Mesangial cell (primary cell): Measurements from ENCODE around the gene ARHGAP32. TPM values are rescaled to one million over a fixed set of nuclear protein-coding genes. Genes with fewer than 3 reads are reported as not detected.

Source experiments
- total RNA-seq: library from RNA; depleted of rRNA; stranded (reverse); fragments of >200 nt; gene quantifications from 2 replicates; pipeline ENCODE4 v1.2.3, GENCODE V29; 2015

ARHGAP32 gene
- total RNA-seq = 3.4 and 4.4 TPM in 2 replicates

DNA sequence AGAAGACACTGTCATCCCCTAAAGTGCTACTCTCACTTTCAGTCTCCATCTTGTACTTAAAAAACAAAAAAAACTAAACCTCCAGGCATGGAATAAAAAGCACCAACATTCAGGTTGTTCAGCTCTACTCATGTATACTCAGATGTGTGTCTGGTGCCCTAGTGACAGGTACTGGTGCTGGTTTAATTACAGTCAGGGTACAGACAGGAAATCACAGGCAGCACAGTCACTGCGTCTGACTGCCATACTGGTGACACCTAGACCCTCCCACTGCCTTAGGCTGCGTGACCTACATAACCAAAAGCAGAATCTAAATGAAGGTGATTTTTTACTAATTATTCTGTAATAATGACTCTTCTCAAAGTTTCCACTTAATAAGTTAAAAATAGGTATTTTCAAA lies at the start of gene ARHGAP32:
ARHGAP32 (minus strand) TSS at position 176 of the 400 bp plus-strand sequence; CDS start at position 49, 127 bp downstream.

DNA sequence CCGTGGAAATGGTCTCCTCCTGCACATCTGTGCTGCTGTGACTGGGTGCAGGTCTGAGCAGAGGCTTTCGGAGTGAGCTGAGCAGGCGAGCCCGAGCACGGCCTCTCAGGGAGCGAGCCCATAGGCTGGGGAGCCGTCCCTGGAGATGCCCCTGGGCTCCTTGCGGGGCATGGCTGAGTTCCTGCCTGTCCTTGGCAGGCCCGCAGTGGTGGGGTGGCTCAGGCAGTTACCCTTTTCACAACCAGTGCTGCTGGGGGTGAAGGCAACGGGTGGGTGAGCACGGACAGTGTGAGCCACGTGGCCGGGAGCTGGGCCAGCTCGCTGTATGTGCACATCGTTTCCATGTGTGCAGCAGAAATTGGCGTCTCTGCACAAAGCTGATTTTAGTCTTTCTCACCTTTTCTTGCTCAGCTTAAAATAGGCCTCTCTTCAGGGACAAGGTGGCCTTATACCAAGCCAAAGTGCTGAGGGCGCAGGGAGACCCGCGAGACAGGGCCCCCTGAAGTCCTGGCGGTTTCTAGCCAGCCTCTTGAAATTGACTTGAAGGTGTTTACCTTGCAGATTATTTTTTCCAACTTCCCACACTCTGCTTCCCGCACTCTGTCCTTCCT lies 249.2 kb downstream of the ARHGAP32 start, which contains the start of gene TP53AIP1:
TP53AIP1 (minus strand) TSS at position 55 of the 611 bp plus-strand sequence. CDS start 5,053 bp downstream, outside the sequence.

Other genes with a start within 250 kb of the ARHGAP32 start
- not detected in 2 replicates for gene TP53AIP1, start 249.5 kb downstream of the ARHGAP32 start, total RNA-seq
- not detected in 2 replicates for gene BARX2, start 183.5 kb upstream of the ARHGAP32 start, total RNA-seq